CD1c-positive myeloid dendritic cell (primary cell): ENCODE results near the gene FNDC3B.
A peak's percentile ranks its signal among the peaks of the same experiment; 100 is the strongest.
"Not testable (repeated sequence)": the region's sequence is repeated elsewhere in the genome, so short reads cannot be mapped to it uniquely, and the experiment has no call there.

ENCODE experiments used
- DNase-seq: peaks from one replicate; pipeline ENCODE4 v3.0.0-alpha.2; 2016; ENCODE audit errors: extremely low spot score

The FNDC3B gene

DNA sequence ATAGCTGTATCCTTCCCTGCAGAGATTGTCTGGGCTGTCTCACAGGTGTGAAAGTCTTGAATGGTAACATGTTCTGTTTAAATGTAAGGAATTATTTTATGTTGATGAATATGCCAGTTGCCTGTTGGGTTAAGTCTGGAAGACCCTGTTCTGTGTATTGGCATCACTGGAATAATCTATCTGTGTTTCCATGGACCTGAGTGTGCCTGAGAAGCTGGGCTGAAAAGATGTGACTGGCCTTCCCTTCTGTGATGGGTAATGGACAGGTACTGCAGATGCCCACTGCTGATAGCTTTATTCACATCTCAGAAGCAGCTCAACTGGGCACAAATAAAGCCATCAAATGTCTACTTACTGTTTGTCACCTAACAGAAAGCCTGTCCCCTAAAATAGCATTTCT is 196.3 kb downstream of the FNDC3B start:
- DNase-seq, result no peak

DNA sequence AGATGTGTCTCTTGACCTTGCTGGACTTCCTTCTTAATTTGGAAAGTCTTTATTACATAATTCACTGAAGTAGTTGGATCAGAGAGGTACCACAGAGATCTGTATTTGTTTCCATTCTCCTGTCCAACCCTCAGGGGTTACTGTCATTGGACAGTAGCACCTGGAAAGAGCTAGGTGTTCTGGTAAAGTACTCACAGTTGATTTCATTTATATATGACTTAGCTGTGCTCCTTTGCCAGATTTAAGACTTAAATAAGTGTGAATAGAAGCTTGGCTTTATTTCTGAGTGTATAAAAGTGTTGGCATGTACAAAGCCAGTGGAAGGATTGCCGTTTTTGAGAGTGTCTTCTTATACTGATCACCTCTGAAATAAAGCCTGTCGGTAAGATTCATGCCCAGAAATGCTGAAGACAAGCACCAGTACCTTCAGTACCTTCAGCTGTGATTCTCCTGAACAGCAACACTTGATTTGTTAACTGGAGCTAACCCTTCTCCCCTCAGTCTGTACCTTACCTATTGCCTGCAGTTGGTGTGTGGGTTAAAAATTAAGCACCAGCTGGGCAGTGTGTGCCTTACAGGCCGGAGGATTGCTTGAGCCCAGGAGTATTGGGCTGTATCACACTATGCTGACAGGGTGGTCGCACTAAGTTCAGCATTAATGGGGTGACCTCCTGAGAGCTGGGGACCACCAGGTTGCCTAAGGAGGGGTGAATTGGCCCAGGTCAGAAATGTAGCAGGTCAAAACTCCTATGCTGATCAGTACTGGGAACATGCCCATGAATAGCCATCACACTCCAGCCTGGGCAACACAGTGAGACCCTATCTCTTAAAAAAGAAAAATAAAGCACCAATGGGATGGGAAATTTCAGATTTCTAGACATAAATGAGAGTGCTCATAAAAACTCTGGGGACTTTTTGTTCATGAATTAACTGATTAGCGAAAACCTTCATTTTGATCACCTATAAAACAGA is 197.7 kb downstream of the FNDC3B start:
- DNase-seq, result no peak

DNA sequence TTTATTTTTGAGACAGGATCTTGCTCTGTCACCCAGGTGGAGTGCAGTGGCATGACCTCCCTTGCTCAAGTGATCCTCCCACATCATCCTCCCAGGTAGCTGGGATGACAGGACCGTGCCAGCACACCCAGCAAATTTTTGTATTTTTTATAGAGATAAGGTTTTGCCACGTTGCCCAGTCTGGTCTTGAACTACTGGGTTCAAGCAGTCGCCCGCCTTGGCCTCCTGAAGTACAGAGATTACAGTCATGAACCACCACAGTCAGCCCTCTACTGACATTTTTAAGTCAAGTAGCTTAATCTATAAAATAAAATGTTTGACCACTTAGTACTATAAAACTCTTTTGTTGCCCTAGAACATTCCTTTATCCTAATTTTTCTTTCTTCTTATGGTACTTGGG is 198.8 kb downstream of the FNDC3B start:
- DNase-seq, result no peak

DNA sequence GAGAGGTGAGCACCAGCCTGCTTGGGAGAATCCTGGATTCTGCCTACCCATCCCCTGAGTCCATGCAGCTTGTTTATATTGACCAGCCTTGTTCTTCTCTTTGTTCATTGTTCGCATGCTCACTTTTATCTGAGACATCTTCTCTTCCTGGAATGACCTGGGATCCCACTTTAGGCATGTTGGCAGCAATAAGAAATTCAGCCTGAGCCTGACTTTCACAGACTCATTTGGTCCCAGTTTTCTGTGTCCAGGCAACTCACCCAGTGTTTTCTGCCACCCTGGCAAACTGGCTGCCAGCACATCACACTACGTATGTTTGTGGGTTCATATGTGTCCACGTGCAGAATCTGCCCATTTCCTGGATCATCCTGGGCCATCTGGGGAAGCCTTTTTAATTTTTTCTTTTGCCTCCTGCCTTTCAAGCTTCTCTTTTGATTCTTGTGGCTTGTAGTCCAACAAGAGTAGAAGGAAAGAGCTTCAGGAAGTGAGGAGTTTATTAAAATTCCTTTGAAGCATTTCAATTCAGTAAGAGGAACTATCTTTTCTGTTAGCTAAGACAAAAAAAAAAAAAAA is 199.9 kb downstream of the FNDC3B start:
- DNase-seq, result peak; percentile 38

DNA sequence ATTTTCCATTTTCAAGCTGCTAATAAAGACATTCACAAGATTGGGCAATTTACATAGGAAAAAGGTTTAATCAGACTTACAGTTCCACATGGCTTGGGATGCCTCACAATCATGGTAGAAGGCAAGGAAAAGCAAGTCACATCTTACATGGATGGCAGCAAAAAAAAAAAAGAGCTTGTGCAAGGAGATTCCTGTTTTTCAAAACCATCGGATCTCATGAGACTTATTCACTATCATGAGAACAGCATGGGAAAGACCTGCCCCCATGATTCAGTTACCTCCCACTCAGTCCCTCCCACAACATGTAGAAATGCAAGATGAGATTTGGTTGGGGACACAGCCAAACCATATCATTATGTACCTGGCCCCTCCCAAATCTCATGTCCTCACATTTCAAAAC is 202.0 kb downstream of the FNDC3B start:
- DNase-seq, result no peak

DNA sequence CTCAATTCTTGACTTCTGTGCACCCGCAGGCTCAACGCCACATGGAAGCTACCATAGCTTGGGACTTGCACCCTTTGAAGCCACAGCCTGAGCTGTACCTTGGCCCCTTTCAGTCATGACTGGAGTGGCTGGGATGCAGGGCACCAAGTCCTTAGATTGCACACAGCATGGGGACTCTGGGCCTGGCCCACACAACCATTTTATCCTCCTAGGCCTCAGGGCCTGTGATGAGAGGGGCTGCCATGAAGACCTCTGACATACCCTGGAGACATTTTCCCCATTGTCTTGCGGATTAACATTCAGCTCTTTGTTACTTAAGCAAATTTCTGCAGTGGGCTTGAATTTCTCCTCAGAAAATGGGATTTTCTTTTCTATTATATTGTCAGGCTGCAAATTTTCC is 203.1 kb downstream of the FNDC3B start:
- DNase-seq, result not testable (repeated sequence)

DNA sequence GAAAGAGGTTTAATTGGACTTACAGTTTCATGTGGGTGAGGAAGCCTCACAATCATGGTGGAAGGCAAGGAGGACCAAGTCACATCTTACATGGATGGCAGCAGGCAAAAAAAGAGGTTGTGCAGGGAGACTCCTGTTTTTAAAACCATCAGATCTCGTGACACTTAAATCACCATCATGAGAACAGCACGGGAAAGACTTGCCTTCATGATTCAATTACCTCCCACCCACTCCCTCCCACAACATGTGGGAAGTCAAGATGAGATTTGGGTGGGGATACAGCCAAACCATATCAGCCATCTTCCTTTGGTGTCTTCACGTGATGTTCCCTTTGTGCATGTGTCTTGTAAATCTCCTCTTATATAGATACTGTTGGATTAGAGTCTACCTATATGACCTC is 204.0 kb downstream of the FNDC3B start:
- not testable (repeated sequence) for DNase-seq

DNA sequence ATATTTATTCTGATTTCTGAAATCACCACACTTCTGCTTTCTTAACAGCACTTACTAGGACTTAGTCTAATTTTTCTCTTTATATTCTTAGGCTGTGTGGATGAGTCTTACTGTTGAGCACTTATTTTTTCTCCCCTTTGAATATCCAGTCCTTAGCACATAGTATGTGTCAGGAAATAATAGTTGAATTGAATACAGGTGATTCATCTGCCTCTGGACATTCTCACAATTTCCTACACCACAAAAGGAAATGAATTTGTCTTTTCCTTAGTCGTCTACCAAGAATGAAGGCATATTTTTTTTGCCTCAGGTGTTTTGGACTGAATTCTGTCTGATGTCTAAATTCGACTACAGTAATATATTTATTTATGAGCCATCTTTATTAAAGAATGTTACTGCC is 204.6 kb downstream of the FNDC3B start:
- DNase-seq, result no peak

DNA sequence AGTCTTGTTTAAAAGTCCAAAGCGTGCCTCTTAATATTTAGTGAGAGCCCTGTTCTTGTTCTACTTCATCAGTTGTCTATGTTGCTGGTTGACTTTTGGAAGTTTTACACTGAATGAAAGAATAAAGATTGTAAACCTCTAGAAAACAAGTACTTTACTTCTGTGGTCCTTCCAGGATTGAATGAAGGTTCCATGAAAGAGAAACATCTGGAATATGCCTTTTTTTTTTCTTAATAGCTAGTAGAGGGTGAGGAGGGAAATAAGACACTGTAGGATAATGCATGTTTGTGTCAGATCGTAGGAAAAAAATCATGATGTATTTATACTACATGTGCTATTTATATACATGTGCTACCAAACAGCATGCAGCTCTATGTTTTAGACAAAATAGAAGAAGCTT is 205.9 kb downstream of the FNDC3B start:
- no peak for DNase-seq

DNA sequence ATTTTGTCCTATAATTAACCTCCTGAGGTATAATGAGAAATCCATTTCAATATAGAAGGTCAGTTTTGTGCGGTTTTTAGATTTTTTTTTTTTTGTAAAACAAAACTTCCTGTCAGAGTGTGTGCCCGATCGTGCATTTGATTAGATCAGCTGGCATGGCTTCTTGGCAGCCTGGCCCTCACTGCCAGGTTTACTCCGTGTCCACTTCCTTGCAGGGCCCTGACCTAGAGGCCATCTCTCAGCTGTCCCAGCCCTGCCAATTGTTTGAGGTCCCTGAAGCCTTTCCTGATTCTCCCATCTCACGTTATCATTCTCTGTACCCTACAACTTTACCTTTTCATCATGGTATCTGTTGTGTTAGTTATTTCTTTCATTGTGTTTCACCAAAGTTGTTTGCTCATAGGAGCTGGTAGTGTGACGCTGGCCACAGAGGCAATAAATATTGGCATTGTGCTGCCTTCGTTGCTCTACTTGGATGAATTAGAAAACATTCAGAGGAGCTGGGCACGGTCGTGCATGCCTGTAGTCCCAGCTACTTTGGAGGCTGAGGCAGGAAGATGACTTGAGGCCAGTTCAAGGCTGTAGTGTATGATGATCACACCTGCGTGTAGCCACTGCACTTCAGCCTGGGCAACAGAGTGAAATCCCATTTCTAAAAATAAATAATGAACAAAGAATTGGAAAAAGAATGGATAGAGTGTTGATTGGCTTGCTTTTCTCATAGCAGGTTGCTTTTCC is 206.9 kb downstream of the FNDC3B start:
- DNase-seq, result no peak

DNA sequence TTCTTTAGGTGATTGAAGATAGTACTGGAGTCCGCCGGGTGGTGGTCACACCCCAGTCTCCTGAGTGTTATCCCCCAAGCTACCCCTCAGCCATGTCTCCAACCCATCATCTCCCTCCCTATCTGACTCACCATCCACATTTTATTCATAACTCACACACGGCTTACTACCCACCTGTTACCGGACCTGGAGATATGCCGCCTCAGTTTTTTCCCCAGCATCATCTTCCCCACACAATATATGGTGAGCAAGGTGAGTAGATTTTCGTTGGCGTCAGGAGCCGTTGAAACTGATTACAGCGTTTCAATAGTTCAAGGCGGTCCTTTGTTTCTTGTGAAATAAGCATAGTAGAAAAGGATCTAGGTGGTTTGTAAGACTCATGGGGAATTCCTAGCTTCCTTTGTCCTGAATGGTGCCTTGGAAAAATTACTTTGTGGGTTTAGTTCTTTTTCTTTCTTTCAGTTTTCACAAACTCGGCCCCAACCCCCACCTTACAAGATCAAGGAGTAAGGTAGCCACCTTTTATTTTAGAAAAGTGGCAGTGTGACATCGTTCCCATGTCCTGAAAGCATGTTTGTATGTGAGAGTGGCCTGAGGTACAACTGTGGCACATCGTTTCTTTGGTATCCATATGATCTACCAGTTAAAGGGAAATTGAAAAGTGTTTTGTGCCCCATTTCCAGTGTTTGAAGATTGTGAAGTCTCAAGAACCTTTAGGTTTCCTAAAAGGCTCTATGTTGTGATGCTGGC is 208.3 kb downstream of the FNDC3B start:
- DNase-seq, result no peak

DNA sequence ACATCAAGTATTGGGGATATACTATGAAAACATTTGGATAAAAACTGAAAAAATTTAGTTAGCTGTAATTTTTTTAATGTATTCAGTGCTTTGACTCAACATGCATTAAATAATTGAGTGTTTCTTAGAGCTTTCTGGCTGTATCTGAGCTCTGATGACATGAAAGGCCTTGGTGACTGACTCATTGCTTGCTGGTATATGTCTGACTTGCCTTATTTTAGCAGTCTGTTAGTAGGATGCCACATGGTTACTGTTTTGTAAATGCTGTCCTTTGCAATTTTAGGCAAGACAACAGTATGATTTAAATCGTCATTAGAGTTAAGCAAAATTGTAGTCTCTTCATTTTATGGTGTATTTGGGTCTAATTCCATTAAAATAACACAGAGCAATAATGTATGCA is 209.7 kb downstream of the FNDC3B start:
- no peak for DNase-seq

DNA sequence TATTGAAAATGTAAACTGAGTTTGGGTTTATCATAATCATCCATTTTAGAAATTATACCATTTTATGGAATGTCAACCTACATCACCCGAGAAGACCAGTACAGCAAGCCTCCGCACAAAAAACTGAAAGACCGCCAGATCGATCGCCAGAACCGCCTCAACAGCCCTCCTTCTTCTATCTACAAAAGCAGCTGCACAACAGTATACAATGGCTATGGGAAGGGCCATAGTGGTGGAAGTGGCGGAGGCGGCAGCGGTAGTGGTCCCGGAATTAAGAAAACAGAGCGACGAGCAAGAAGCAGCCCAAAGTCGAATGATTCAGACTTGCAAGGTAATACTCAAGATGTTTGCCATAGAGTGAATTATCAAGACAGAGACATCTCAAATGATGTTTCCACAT is 211.8 kb downstream of the FNDC3B start:
- DNase-seq, result no peak

DNA sequence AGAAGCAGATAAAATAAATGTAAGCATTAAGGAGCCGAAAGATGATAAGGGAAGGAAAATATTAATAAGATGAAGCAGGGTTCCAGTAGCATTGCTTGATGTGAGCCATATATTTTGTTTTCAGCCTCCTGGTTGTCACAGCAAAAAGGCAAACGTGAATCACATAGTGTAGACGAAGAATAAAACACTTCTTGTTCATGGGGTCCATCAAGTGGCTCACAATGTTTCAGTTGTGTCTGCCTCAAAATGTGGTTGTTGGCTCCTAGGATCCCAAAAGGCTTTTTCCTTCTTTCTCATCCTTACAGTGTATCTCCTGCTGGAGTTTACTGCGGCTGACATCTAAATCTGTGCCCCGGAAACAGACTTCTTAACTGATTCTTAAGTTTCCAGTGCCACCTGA is 213.8 kb downstream of the FNDC3B start:
- DNase-seq, result no peak

DNA sequence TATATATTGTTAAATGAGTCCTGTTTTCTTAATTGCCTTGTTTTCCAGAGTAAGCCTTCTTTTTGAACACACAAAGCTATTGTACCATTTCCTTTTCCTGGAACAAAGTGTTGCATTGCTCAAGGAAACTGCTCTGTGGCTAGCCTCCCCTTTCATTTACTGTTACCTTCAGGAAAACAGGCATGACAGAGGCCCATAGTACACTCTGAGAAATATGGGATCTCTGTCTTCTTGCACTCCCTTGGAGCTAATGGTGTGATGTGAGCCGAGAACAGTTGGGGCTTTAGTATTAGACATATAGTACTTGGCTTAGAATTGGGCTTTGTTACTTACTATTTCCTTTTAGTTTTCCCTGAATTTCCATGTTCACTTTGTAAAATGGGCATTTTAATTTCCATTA is 215.2 kb downstream of the FNDC3B start:
- no peak for DNase-seq

DNA sequence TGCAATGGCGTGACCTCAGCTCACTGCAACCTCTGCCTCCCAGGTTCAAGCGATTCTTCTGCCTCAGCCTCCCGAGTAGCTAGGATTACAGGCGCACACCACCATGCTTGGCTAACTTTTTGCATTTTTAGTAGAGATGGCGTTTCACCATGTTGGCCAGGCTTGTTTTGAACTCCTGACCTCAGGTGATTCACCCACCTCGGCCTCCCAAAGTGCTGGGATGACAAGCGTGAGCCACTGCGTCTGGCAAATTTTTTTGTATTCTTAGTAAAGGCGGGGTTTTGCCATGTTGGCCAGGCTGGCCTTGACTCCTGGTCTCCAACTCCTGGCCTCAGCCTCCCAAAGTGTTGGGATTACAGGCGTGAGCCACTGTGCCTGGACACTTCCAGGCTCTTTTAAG is 215.9 kb downstream of the FNDC3B start:
- DNase-seq, result not testable (repeated sequence)

DNA sequence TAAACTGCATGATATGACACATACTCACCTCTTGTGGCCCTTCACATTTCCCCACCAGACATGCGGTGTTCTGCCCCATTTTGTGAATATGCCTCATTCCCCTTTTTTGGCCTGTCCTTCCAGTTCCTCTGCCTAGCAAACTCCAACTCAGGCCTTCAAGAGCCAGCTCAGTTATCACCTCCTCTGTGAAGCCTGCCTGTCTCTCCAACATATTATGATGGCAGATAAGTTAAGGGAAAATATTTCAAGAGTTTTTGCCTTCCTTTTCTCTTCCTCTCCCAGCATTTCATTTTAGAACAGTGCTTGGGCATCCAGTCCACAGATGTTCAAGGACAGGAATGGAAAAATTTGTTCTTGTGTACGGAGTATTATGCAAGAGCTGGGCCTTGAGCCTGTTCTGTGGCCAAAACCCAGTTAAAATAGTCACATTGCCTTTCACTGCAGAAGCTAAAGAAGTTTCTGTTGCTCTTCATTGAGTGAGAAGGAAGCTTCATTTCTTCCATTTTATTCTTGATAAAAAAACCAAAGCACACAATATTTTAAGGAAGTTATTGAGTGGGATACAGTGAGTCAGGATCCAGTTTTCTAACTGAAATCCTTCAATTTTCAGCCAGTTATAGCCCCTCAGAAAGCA is 216.8 kb downstream of the FNDC3B start:
- DNase-seq, result peak; percentile 35

DNA sequence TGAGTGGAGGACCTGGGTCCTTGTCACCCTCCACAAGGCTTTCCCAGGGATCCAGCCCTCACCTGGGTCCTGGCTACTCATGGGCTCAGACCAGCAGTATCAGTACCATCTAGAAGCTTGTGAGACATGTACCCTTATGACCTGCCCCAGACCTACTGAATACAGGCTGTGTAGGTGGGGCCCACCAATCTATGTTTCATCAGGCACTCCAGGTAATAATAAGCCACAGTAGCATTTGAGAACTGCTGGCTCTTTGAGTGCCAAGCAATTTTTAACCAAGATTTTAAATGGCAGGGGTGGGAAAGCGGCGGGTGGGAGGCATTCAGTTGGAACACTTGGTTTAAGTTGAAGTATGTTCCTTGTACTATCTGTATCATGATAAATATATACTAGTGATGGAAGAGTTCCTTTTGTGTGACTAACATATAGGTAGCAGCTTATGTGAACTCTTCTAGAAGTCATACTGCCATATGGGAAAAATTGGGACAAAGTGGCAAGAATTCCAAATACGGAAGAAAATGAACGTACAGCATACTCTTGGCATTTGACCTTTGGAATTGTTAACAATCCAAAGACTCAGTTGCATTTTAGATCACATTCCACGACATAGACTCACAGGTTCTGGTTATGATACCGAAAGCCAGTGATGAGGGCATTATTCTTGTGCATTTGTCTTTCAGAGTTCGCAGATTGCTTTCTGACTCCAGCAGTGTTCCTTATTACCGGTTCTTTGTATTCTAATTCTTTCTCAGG is 218.4 kb downstream of the FNDC3B start:
- DNase-seq, result no peak

DNA sequence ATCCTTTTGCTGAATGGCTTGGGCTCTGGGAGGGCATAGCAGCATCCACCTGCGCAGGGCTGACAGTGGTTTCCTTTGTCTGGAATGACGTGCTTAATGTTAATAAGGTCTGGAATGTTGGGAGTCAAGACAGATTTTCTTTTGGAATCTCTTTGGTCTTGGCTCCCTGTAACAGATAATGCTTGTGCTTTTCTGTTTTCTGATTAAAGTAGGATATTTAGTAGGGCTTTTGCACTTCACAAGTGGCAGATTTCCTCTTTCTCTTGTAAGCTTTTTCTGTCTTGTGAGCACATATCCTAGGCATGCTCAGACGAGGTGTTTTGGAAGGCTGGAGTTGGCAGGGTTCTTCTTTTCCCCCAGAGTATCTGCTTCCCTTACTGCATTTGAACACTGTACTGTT is 219.2 kb downstream of the FNDC3B start:
- DNase-seq, result no peak

DNA sequence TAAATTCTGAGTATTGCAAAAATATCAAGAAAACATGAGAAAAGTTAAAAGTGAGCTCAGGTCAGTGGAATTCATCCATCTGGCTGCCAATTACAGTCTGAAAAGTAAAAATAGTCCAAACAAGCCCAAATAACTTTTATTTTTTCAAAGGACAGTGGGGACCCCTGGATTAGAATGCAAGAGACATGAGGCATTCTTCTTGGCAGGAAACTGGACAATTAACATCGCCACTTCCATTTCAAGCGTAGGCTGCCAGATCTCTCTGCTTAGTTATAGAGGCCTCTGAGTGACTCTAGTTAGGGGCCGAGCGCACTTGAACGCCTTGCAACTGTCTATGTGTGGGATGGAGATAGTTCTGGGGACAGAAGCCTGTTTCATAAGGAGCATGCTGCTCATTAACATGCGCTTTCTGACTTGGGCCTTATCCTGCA is 219.7 kb downstream of the FNDC3B start:
- DNase-seq, result no peak
